Ascending aorta (tissue), 2 donors: Measurements from ENCODE around the gene TIGD1. TPM values are rescaled to one million over a fixed set of nuclear protein-coding genes. Genes with fewer than 3 reads are reported as not detected.

Experiments
- DNase-seq, 2 donors: peaks; one replicate each; pipeline ENCODE4 v3.0.0-alpha.2; 2019; ENCODE audit warnings: low spot score in 2 of 2
- H3K27ac ChIP-seq, 2 donors: fragments of 200-600 bp; sonication (generic); one replicate each; pipeline ENCODE4 v1.5.1; 2016 to 2017; ENCODE audit warnings: mild to moderate bottlenecking in 1 of 2
- H3K27me3 ChIP-seq: fragments of 200-600 bp; sonication (generic); one replicate; pipeline ENCODE4 v1.5.1; 2017
- H3K36me3 ChIP-seq, 2 donors: fragments of 200-600 bp; sonication (generic); one replicate each; pipeline ENCODE4 v1.5.1; 2016
- H3K4me1 ChIP-seq, 2 donors: fragments of 200-600 bp; sonication (generic); one replicate each; pipeline ENCODE4 v1.5.1; 2016 to 2017; ENCODE audit warnings: mild to moderate bottlenecking in 1 of 2
- H3K4me3 ChIP-seq, 2 donors: fragments of 200-600 bp; sonication (generic); one replicate each; pipeline ENCODE4 v1.5.1; 2016 to 2017; ENCODE audit warnings: mild to moderate bottlenecking in 1 of 2
- H3K9me3 ChIP-seq, 2 donors: fragments of 200-600 bp; sonication (generic); one replicate each; pipeline ENCODE4 v1.5.1; 2016
- CTCF ChIP-seq, 3 experiments: fragments of 200-600 bp in 2 of 3; fragments of 450-650 bp in 1 of 3; sonication (generic) in 2 of 3; IDR thresholded peaks; one replicate each; pipeline ENCODE4 v1.5.1; 2016 to 2019; ENCODE audit warnings: antibody characterized with exemption in 3 of 3, mild to moderate bottlenecking in 1 of 3, moderate library complexity in 1 of 3
- intact Hi-C: fragments of 100-400 bp; cut with DNase I; formaldehyde crosslinking; loops from one replicate; pipeline ENCODE4 v1.15.1; 2023
- total RNA-seq: library from RNA; depleted of rRNA; stranded (reverse); fragments of >200 nt; gene quantifications from one replicate; pipeline ENCODE4 v1.1.0, GENCODE V29; 2016

The TIGD1 gene
- total RNA-seq, 1 donor from 2014 or later: 0.53 TPM

- no peaks in the 10 kb centered on the region for H3K4me1 ChIP-seq
- intact Hi-C loops: no loop called here
- H3K9me3 ChIP-seq: no peaks in the 10 kb centered on the region
- H3K4me3 ChIP-seq: no peak overlapping the region
- no peak for DNase-seq
- H3K27me3 ChIP-seq: no peaks in the 10 kb centered on the region
- no peak overlapping the region for H3K27ac ChIP-seq
- TF ChIP-seq CTCF (IDR thresholded peaks at IDR 0.05): no peak
- H3K36me3 ChIP-seq: peaks cover 0 to 2% of the 10 kb centered on the region in 2 donors
These were observed 5.7 kb downstream of the TIGD1 start for GRCh38 chr2:232544674-232545073.

- no peak for DNase-seq
- Histone ChIP-seq H3K27me3 (no peaks in the 10 kb centered on the region), H3K36me3 (peaks cover 0 to 2% of the 10 kb centered on the region in 2 donors), H3K4me1 (no peaks in the 10 kb centered on the region), H3K9me3 (no peaks in the 10 kb centered on the region), H3K27ac (no peak overlapping the region), H3K4me3 (no peak overlapping the region)
- TF ChIP-seq CTCF (IDR thresholded peaks at IDR 0.05): no peak
- intact Hi-C loops: no loop called here
These were observed 6.3 kb downstream of the TIGD1 start for GRCh38 chr2:232543928-232544631.

- Histone ChIP-seq H3K4me3 (no peak overlapping the region), H3K4me1 (no peaks in the 10 kb centered on the region), H3K27me3 (no peaks in the 10 kb centered on the region), H3K27ac (no peak overlapping the region), H3K9me3 (no peaks in the 10 kb centered on the region), H3K36me3 (peaks cover 0 to 2% of the 10 kb centered on the region in 2 donors)
- DNase-seq: no peak
- intact Hi-C loops: no loop called here
- no peak for TF ChIP-seq CTCF (IDR thresholded peaks at IDR 0.05)
These were observed 6.9 kb downstream of the TIGD1 start for GRCh38 chr2:232543491-232543890.

GRCh38 chr2:232542715-232543467, 7.5 kb downstream of the TIGD1 start:
- no peaks in the 10 kb centered on the region for H3K4me1 ChIP-seq
- intact Hi-C loops: no loop called here
- H3K9me3 ChIP-seq: no peaks in the 10 kb centered on the region
- no peak for DNase-seq
- H3K27ac ChIP-seq: no peak overlapping the region
- peaks cover 0 to 2% of the 10 kb centered on the region in 2 donors for H3K36me3 ChIP-seq
- no peaks in the 10 kb centered on the region for H3K27me3 ChIP-seq
- TF ChIP-seq CTCF (IDR thresholded peaks at IDR 0.05): no peak
- no peak overlapping the region for H3K4me3 ChIP-seq

- intact Hi-C loops: no loop called here
- Histone ChIP-seq H3K36me3 (peaks cover 0 to 2% of the 10 kb centered on the region in 2 donors), H3K27me3 (no peaks in the 10 kb centered on the region), H3K4me3 (no peak overlapping the region), H3K9me3 (no peaks in the 10 kb centered on the region), H3K27ac (no peak overlapping the region), H3K4me1 (no peaks in the 10 kb centered on the region)
- TF ChIP-seq CTCF (IDR thresholded peaks at IDR 0.05): no peak
- no peak for DNase-seq
These were observed 8.2 kb downstream of the TIGD1 start for GRCh38 chr2:232541961-232542714.
